K562 (cell line): ENCODE data around the gene OR2V2. TPM values are rescaled to one million over a fixed set of nuclear protein-coding genes. Genes with fewer than 3 reads are reported as not detected.

Experiments used
- ATAC-seq: fragments of 200-7000 bp; cut with Tn5 transposase; 3 replicates; pipeline ENCODE4 v1.9.1; 2020; ENCODE audit warnings: moderate library complexity
- BruUV-seq: library from RNA; stranded (reverse); fragments of 400-500 nt; replicated peaks from 2 replicates; lab custom pipeline; 2021; lab: Mats Ljungman, UMichigan
- CTCF ChIA-PET: fragments of 300-600 bp; formaldehyde crosslinking; extraction: SDS; loops from one replicate; lab custom pipeline; 2021; ENCODE audit warnings: low intra/inter-chr PET ratio; lab: Yijun Ruan, JAX
- POLR2A ChIA-PET: fragments of 300-600, 350-650 bp; sonication (Branson Sonifier 250); formaldehyde crosslinking; extraction: SDS; loops from one replicate; lab custom pipeline; 2021; ENCODE audit warnings: antibody characterized with exemption, inconsistent platforms; lab: Yijun Ruan, JAX
- DNase-seq, 4 experiments: peaks; one replicate each; pipeline versions ENCODE4 v3.0.0 to v3.0.0-alpha.2; 2011 to 2018; ENCODE audit warnings: low spot score in 3 of 4, mixed read lengths in 3 of 4; ENCODE audit errors: extremely low read depth in 1 of 4
- FAIRE-seq: peaks from 2 replicates; lab custom pipeline; 2011; peaks lifted over from hg19 to GRCh38; lab: Jason Lieb, UNC
- H2AFZ ChIP-seq: 2 replicates; pipeline ENCODE4 v1.6.0; 2011; ENCODE audit warnings: low read depth, low read length, control low read depth, inconsistent platforms
- H3K27ac ChIP-seq: fragments of 200-600 bp; 3 replicates; pipeline ENCODE4 v1.8.0; 2011; ENCODE audit warnings: low read depth, mild to moderate bottlenecking, control low read depth, inconsistent platforms, low read length, moderate library complexity, mixed read lengths; ENCODE audit errors: extremely low read depth
- H3K27me3 ChIP-seq, 2 experiments: fragments of 300-600 bp in 1 of 2; 2 replicates in 1 of 2; 3 replicates in 1 of 2; pipeline versions ENCODE4 v1.6.0 to v1.8.0; 2011; ENCODE audit warnings: inconsistent platforms in 2 of 2, low read length in 2 of 2, mild to moderate bottlenecking in 1 of 2, mixed read lengths in 1 of 2, moderate library complexity in 1 of 2; ENCODE audit not compliant: control insufficient read depth in 2 of 2, insufficient read depth in 2 of 2
- H3K36me3 ChIP-seq: fragments of 300-600 bp; 3 replicates; pipeline ENCODE4 v1.8.0; 2011; ENCODE audit warnings: mild to moderate bottlenecking, low read length, inconsistent platforms; ENCODE audit not compliant: control insufficient read depth, insufficient read depth
- H3K4me1 ChIP-seq, 2 experiments: fragments of 200-600 bp in 1 of 2; replicated peaks in 1 of 2; 2 replicates in 1 of 2; 3 replicates in 1 of 2; pipeline versions ENCODE4 v1.5.1 to v1.8.0; 2011; ENCODE audit warnings: inconsistent platforms in 2 of 2, low read length in 2 of 2, mild to moderate bottlenecking in 1 of 2, mixed read lengths in 1 of 2, moderate library complexity in 1 of 2; ENCODE audit not compliant: control insufficient read depth in 2 of 2, insufficient read depth in 2 of 2
- H3K4me2 ChIP-seq: 2 replicates; pipeline ENCODE4 v1.6.1; 2011; ENCODE audit warnings: low read length, control low read depth, inconsistent platforms, mixed read lengths; ENCODE audit not compliant: insufficient read depth
- H3K4me3 ChIP-seq: fragments of 200-600 bp; sonication (generic), shearing (Covaris generic); 2 replicates; pipeline ENCODE4 v1.5.1; 2016; ENCODE audit warnings: control low read depth, inconsistent platforms
- H3K79me2 ChIP-seq: fragments of 200-600 bp; 3 replicates; pipeline ENCODE4 v1.8.0; 2011; ENCODE audit warnings: low read length, inconsistent platforms; ENCODE audit not compliant: control insufficient read depth, insufficient read depth
- H3K9ac ChIP-seq, 2 experiments: 2 replicates each; pipeline versions ENCODE4 v1.6.0 to v1.6.1; 2011; ENCODE audit warnings: low read depth in 2 of 2, low read length in 2 of 2, control low read depth in 1 of 2, inconsistent platforms in 1 of 2, mild to moderate bottlenecking in 1 of 2, mixed read lengths in 1 of 2; ENCODE audit not compliant: insufficient read depth in 1 of 2
- H3K9me1 ChIP-seq: one replicate; pipeline ENCODE4 v1.6.0; 2011; ENCODE audit warnings: inconsistent platforms, mild to moderate bottlenecking, low read length, moderate library complexity; ENCODE audit not compliant: control insufficient read depth, insufficient read depth
- H3K9me3 ChIP-seq: replicated peaks from 2 replicates; pipeline ENCODE4 v1.5.1; 2011; ENCODE audit warnings: low read depth, low read length, inconsistent platforms; ENCODE audit not compliant: control insufficient read depth, insufficient read depth
- H4K20me1 ChIP-seq: replicated peaks from 2 replicates; pipeline ENCODE4 v1.6.1; 2011; ENCODE audit warnings: low read length, inconsistent platforms, mixed read lengths; ENCODE audit not compliant: control insufficient read depth, insufficient read depth
- CREB3L1 ChIP-seq: fragments of 450-650 bp; IDR thresholded peaks from 2 replicates; pipeline ENCODE4 v1.6.1; 2014; ENCODE audit warnings: low read depth, mild to moderate bottlenecking, moderate library complexity, borderline replicate concordance
- PKNOX1 ChIP-seq: fragments of 450-650 bp; IDR thresholded peaks from 2 replicates; pipeline ENCODE4 v1.6.1; 2016
- SPI1 ChIP-seq: IDR thresholded peaks from 2 replicates; pipeline ENCODE4 v1.6.1; 2011; ENCODE audit warnings: low read depth, low read length, control low read depth, borderline replicate concordance
- WGBS: fragments of 100-300 bp; shearing (Covaris generic); methylation state at CpG from one replicate; pipeline ENCODE4 v1.1.6; 2016; ENCODE audit warnings: low coverage, mixed read lengths; ENCODE audit not compliant: insufficient coverage; ENCODE audit errors: missing lambda C conversion rate; 5-methylcytosine and 5-hydroxymethylcytosine counted together
- in situ Hi-C: fragments of 300-500 bp; cut with MboI; formaldehyde crosslinking; loops from 4 replicates; pipeline ENCODE4 v1.15.0; 2018; ENCODE audit warnings: inconsistent platforms, mixed read lengths
- intact Hi-C: fragments of 100-400 bp; cut with micrococcal nuclease; formaldehyde crosslinking; loops from 2 replicates; pipeline ENCODE4 v1.14.2; 2022
- polyA plus RNA-seq, 8 experiments: library from polyadenylated mRNA; depleted of rRNA in 4 of 8; stranded (reverse) in 5 of 8; unstranded in 3 of 8; fragments of >200 nt; fragmentation: Nextera tagmentation in 2 of 8; fragmentation: Illumina TruSeq in 1 of 8; extraction: Ambion mirVana in 2 of 8; extraction: Trizol in 1 of 8; gene quantifications; 2 replicates each; pipeline versions ENCODE4 v1.2.1 to v1.2.3, GENCODE V29; 2011 to 2014; ENCODE audit warnings: inconsistent platforms in 1 of 8, missing spikeins in 1 of 8
- total RNA-seq, 7 experiments: library from RNA; depleted of rRNA in 6 of 7; stranded (reverse); fragments of >200 nt in 6 of 7; fragmentation: Illumina TruSeq in 2 of 7; extraction: Trizol in 2 of 7; gene quantifications; 2 replicates each; pipeline versions ENCODE4 v1.2.1 to v1.2.3, GENCODE V29; 2011 to 2021; ENCODE audit warnings: low replicate concordance in 1 of 7

The OR2V2 gene
- total and polyA plus RNA-seq, 9 of the 15 experiments (the other 6 are each of a cell fraction or from before 2014, with no cell fraction given), result 0.01 TPM; not detected in 8

- peak; percentile 80 for TF ChIP-seq PKNOX1
These were observed 25.5 kb upstream of the OR2V2 start (continued) for GRCh38 chr5:181121675-181122561.

- no peaks in the 10 kb centered on the region for H3K9me3 ChIP-seq
- no TSS peak for BruUV-seq
- no peak overlapping the region for H2AFZ ChIP-seq
- no peak overlapping the region for H3K4me2 ChIP-seq
- H3K9me1 ChIP-seq, result no peaks in the 10 kb centered on the region
- ChIA-PET POLR2A (no interaction called here), CTCF (no interaction called here)
- no peak for ATAC-seq
- FAIRE-seq, result no peak
- intact Hi-C loops, result no loop called here
- 40% methylated on average over 3 of the region's 3 CpGs for WGBS
- no peaks in the 10 kb centered on the region for H3K36me3 ChIP-seq
- DNase-seq, result no peak
- H3K27ac ChIP-seq, result no peak overlapping the region
- H3K9ac ChIP-seq, result no peak overlapping the region
- no peak overlapping the region for H3K4me3 ChIP-seq
- peak; percentile 73 for TF ChIP-seq SPI1
- no peak for TF ChIP-seq CREB3L1
- in situ Hi-C loops, result no loop called here
- H3K4me1 ChIP-seq, result peaks cover 6 to 8% of the 10 kb centered on the region in 2 experiments; a peak in 4 of 5 replicates
- no peaks in the 10 kb centered on the region for H3K27me3 ChIP-seq
- no peaks in the 10 kb centered on the region for H4K20me1 ChIP-seq
- no peaks in the 10 kb centered on the region for H3K79me2 ChIP-seq
These were observed 22.9 kb upstream of the OR2V2 start for GRCh38 chr5:181124526-181124925.
